ENCODE data around the gene ACTR5.
A peak's percentile ranks its signal among the peaks of the same experiment; 100 is the strongest.

ACTR5 gene

GRCh38 chr20:38735172-38735571 is 13.1 kb upstream of the ACTR5 start:
- TF ChIP-seq, protein P1, sequence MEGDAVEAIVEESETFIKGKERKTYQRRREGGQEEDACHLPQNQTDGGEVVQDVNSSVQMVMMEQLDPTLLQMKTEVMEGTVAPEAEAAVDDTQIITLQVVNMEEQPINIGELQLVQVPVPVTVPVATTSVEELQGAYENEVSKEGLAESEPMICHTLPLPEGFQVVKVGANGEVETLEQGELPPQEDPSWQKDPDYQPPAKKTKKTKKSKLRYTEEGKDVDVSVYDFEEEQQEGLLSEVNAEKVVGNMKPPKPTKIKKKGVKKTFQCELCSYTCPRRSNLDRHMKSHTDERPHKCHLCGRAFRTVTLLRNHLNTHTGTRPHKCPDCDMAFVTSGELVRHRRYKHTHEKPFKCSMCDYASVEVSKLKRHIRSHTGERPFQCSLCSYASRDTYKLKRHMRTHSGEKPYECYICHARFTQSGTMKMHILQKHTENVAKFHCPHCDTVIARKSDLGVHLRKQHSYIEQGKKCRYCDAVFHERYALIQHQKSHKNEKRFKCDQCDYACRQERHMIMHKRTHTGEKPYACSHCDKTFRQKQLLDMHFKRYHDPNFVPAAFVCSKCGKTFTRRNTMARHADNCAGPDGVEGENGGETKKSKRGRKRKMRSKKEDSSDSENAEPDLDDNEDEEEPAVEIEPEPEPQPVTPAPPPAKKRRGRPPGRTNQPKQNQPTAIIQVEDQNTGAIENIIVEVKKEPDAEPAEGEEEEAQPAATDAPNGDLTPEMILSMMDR (IDR thresholded peaks at IDR 0.05; ENCODE audit: control insufficient read depth, extremely low read depth, insufficient read depth) = no peak
- H3K4me3 ChIP-seq (ENCODE audit: low read depth, low read length) = no peak overlapping the region
- DNase-seq (ENCODE audit: low read depth) = no peak

DNA sequence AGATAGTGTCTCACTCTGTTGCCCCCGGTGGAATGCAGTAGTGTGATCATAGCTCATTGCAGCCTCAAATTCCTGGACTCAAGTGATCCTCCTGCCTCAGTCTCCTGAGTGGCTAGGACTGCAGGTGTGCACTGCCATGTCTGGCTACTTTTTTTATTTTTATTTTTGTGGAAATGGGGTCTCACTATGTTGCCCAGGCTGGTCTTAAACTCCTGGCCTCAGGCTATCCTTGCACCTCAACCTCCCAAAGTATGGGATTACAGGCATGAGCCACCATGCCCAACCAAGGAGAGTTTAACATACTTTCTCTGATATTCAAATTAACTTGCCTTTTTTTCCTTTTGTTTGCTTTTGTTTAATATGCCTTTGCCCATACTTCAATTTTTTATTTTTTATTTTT is 10.4 kb upstream of the ACTR5 start:
- TF ChIP-seq, protein P1 (IDR thresholded peaks at IDR 0.05; ENCODE audit: control insufficient read depth, extremely low read depth, insufficient read depth) = no peak
- no peak for DNase-seq (ENCODE audit: low read depth)
- no peak overlapping the region for H3K4me3 ChIP-seq (ENCODE audit: low read depth, low read length)

DNA sequence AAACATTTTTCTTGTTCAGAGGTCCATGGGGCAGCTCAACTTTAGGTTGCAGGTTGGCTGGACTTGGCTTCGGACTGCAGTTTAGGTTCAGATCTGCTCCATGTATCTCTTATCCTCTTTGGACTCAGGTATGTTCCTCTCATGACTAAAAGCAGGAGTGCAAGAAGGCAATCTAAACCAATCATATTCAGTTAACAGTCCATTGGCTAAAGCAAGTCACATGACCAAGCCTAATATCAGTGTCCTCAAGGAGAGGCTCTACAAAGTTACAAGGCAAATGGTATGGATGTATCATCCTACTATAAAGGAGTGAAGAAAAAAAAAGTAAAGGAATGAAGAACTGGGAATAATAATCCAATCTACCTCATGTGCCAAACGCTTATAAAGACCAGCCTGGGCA is 2.5 kb upstream of the ACTR5 start:
- H3K4me3 ChIP-seq (ENCODE audit: low read depth, low read length) = no peak overlapping the region
- no peak for DNase-seq (ENCODE audit: low read depth)
- TF ChIP-seq, protein P1 (IDR thresholded peaks at IDR 0.05; ENCODE audit: control insufficient read depth, extremely low read depth, insufficient read depth) = no peak

- no peak for DNase-seq (ENCODE audit: low read depth)
- peak overlapping the region; percentile 24 for H3K4me3 ChIP-seq (ENCODE audit: low read depth, low read length)
- TF ChIP-seq, protein P1 (IDR thresholded peaks at IDR 0.05; ENCODE audit: control insufficient read depth, extremely low read depth, insufficient read depth) = no peak
Observed at GRCh38 chr20:38747495-38748096, 664 bp upstream of the ACTR5 start.

DNA sequence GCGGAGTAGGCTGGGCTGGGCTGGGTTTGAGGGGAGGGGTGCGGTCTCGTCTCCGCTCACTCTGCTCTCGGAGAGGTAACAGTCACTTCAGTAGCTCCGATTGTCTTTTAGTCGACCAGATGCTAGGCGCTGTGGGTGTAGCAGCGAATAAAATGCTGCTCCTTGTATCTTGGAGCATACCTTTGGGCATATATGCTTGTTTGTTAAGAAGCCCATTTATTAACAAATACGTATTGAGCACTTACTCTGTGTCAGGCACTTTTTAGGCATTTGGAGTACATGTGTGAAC is 545 bp downstream of the ACTR5 start:
- H3K4me3 ChIP-seq (ENCODE audit: low read depth, low read length) = peak overlapping the region; percentile 83
- no peak for DNase-seq (ENCODE audit: low read depth)
- TF ChIP-seq, protein P1 (IDR thresholded peaks at IDR 0.05; ENCODE audit: control insufficient read depth, extremely low read depth, insufficient read depth) = no peak

DNA sequence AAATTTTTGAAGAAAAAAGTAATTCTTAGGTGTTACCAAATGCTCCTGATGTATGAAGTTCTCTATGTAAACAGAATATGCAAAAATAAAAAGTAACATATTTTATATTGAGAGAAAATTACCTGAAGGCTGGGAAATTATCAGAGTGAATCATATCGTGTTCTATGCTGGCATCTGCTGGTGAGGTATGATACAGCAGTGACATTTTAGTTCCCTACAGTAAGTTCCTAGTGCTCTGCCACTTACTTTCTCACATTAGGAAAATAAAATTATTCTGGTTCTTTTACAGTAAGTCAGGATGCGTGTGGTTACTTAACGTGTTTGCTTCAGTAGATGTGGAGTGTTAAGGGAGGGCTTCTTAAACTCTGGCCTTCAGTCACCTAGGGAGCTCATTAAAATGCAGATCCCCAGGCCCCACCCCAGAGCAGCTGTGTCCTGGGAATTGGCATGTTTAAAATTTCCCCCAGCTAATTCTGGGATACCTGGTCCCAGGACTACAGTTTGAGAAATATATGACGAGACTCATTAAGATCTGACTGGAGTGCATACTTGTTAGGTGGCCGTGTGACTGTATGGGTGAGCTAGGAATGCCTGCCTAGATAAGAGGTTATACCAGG is 3.2 kb downstream of the ACTR5 start:
- TF ChIP-seq, protein P1 (IDR thresholded peaks at IDR 0.05; ENCODE audit: control insufficient read depth, extremely low read depth, insufficient read depth) = peak; percentile 76
- H3K4me3 ChIP-seq (ENCODE audit: low read depth, low read length) = no peak overlapping the region
- DNase-seq (ENCODE audit: low read depth) = no peak

DNA sequence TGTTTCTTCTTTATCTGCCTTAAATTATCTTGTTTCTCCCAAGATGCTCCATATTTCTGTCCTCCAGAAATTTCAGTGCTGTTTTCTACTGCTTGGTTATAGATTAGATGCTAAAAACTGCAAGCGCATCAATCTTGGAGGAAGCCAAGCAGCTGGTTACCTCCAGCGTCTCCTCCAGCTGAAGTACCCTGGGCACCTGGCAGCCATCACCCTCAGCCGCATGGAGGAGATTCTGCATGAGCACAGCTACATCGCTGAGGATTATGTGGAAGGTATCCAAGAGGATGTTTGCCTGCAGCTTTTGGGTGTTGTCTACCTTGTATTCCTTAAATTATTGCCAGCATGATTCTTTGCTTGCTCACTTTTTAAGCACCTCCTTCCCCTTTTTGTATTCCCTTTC is 3.8 kb downstream of the ACTR5 start:
- peak; percentile 40 for DNase-seq (ENCODE audit: low read depth)
- H3K4me3 ChIP-seq (ENCODE audit: low read depth, low read length) = no peak overlapping the region
- TF ChIP-seq, protein P1 (IDR thresholded peaks at IDR 0.05; ENCODE audit: control insufficient read depth, extremely low read depth, insufficient read depth) = no peak

All from LNCaP clone FGC (cell line).